Measurements from ENCODE around the gene BACH2.

- TF ChIP-seq CTCF (optimal IDR thresholded peaks at IDR 0.05 in 1 of 3, IDR thresholded peaks at IDR 0.05 in 1 of 3, conservative IDR thresholded peaks at IDR 0.05 in 1 of 3; ENCODE audit: extremely low read depth in 1 of 3, insufficient read depth in 2 of 3, low read length in 3 of 3): no peak
- TF ChIP-seq EZH2 (IDR thresholded peaks at IDR 0.05; ENCODE audit: low read length): no peak
Observed at GRCh38 chr6:90135667-90136066, 161.0 kb downstream of the BACH2 start.

Data from keratinocyte (primary cell).